ENCODE measurements around the gene RHD. TPM values are rescaled to one million over a fixed set of nuclear protein-coding genes. Genes with fewer than 3 reads are reported as not detected.
"Not testable (repeated sequence)": the region's sequence is repeated elsewhere in the genome, so short reads cannot be mapped to it uniquely, and the experiment has no call there.

Gene RHD
- not detected in 2 replicates for total RNA-seq
- polyA plus RNA-seq = 0.12 and 0.19 TPM in 2 replicates

- not testable (repeated sequence) for H3K4me1 ChIP-seq (ENCODE audit: insufficient read depth); H3K4me2 ChIP-seq; H2AFZ ChIP-seq; H3K27me3 ChIP-seq; H3K79me2 ChIP-seq; H3K9me3 ChIP-seq (ENCODE audit: low read depth); H3K4me3 ChIP-seq; H3K27ac ChIP-seq; H4K20me1 ChIP-seq (ENCODE audit: insufficient read depth, poor library complexity, severe bottlenecking); H3K36me3 ChIP-seq (replicated peaks; ENCODE audit: insufficient read depth, low read depth); DNase-seq (ENCODE audit: low spot score); H3K9me2 ChIP-seq (replicated peaks; ENCODE audit: insufficient read depth)
- 74% methylated on average over 8 of the region's 8 CpGs for WGBS (ENCODE audit: low lambda C conversion rate, missing lambda C conversion rate)
Observed at GRCh38 chr1:25272238-25272637, at the start of gene RHD. Gene RHD (plus strand): TSS chr1:25272509. CDS start chr1:25272548, 39 bp downstream.

GRCh38 chr1:25222606-25223005 is 49.7 kb upstream of the RHD start:
- H3K27ac ChIP-seq = no peak overlapping the region
- no peaks in the 10 kb centered on the region for H3K79me2 ChIP-seq
- peaks cover 4% of the 10 kb centered on the region for H3K36me3 ChIP-seq (replicated peaks; ENCODE audit: insufficient read depth, low read depth)
- TF ChIP-seq EZH2phosphoT487 (IDR thresholded peaks at IDR 0.05; ENCODE audit: low read depth, severe bottlenecking, unreplicated experiment) (no peak), EZH2 (IDR thresholded peaks at IDR 0.05; ENCODE audit: borderline replicate concordance) (no peak)
- TF ChIP-seq, protein P1, sequence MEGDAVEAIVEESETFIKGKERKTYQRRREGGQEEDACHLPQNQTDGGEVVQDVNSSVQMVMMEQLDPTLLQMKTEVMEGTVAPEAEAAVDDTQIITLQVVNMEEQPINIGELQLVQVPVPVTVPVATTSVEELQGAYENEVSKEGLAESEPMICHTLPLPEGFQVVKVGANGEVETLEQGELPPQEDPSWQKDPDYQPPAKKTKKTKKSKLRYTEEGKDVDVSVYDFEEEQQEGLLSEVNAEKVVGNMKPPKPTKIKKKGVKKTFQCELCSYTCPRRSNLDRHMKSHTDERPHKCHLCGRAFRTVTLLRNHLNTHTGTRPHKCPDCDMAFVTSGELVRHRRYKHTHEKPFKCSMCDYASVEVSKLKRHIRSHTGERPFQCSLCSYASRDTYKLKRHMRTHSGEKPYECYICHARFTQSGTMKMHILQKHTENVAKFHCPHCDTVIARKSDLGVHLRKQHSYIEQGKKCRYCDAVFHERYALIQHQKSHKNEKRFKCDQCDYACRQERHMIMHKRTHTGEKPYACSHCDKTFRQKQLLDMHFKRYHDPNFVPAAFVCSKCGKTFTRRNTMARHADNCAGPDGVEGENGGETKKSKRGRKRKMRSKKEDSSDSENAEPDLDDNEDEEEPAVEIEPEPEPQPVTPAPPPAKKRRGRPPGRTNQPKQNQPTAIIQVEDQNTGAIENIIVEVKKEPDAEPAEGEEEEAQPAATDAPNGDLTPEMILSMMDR (IDR thresholded peaks at IDR 0.05; ENCODE audit: poor library complexity) = no peak
- DNase-seq (ENCODE audit: low spot score) = no peak
- 94% methylated on average over 4 of the region's 4 CpGs for WGBS (ENCODE audit: low lambda C conversion rate, missing lambda C conversion rate)
- H3K27me3 ChIP-seq = no peaks in the 10 kb centered on the region
- H3K4me3 ChIP-seq = no peak overlapping the region
- H3K9me3 ChIP-seq (ENCODE audit: low read depth) = no peaks in the 10 kb centered on the region
- H4K20me1 ChIP-seq (ENCODE audit: insufficient read depth, poor library complexity, severe bottlenecking) = no peaks in the 10 kb centered on the region
- no peak overlapping the region for H3K4me2 ChIP-seq
- no peak overlapping the region for H2AFZ ChIP-seq
- no peaks in the 10 kb centered on the region for H3K4me1 ChIP-seq (ENCODE audit: insufficient read depth)
- H3K9me2 ChIP-seq (replicated peaks; ENCODE audit: insufficient read depth) = no peaks in the 10 kb centered on the region

DNA sequence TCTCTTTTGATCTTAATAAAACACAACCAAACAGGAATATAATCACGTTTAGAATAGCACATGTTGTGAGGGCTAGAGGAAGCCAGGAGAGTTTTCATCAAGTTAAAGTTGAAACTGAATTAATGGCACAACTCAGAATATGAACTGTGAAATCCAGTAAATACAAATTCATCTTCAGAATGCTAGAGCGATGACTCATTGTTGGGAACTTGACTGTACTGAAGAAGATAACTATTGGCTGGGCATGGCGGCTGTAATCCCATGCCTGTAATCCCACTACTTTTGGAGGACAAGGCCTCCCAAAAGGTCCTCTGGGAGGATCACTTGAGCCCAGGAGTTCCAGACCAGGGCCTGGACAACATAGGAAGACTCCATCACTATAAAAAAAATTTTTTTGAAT is 48.8 kb upstream of the RHD start:
- Histone ChIP-seq H3K36me3 (replicated peaks; ENCODE audit: insufficient read depth, low read depth) (peaks cover 5% of the 10 kb centered on the region), H3K9me3 (ENCODE audit: low read depth) (no peaks in the 10 kb centered on the region), H3K4me1 (ENCODE audit: insufficient read depth) (no peaks in the 10 kb centered on the region), H3K4me2 (no peak overlapping the region), H4K20me1 (ENCODE audit: insufficient read depth, poor library complexity, severe bottlenecking) (no peaks in the 10 kb centered on the region), H3K9me2 (replicated peaks; ENCODE audit: insufficient read depth) (no peaks in the 10 kb centered on the region), H3K79me2 (no peaks in the 10 kb centered on the region), H3K27ac (no peak overlapping the region), H3K4me3 (no peak overlapping the region), H2AFZ (no peak overlapping the region), H3K27me3 (no peaks in the 10 kb centered on the region)
- no peak for TF ChIP-seq EZH2phosphoT487 (IDR thresholded peaks at IDR 0.05; ENCODE audit: low read depth, severe bottlenecking, unreplicated experiment)
- TF ChIP-seq, protein P1 (IDR thresholded peaks at IDR 0.05; ENCODE audit: poor library complexity) = no peak
- TF ChIP-seq EZH2 (IDR thresholded peaks at IDR 0.05; ENCODE audit: borderline replicate concordance) = no peak
- no peak for DNase-seq (ENCODE audit: low spot score)
- WGBS (ENCODE audit: low lambda C conversion rate, missing lambda C conversion rate) = 84% methylated on average over 3 of the region's 3 CpGs

DNA sequence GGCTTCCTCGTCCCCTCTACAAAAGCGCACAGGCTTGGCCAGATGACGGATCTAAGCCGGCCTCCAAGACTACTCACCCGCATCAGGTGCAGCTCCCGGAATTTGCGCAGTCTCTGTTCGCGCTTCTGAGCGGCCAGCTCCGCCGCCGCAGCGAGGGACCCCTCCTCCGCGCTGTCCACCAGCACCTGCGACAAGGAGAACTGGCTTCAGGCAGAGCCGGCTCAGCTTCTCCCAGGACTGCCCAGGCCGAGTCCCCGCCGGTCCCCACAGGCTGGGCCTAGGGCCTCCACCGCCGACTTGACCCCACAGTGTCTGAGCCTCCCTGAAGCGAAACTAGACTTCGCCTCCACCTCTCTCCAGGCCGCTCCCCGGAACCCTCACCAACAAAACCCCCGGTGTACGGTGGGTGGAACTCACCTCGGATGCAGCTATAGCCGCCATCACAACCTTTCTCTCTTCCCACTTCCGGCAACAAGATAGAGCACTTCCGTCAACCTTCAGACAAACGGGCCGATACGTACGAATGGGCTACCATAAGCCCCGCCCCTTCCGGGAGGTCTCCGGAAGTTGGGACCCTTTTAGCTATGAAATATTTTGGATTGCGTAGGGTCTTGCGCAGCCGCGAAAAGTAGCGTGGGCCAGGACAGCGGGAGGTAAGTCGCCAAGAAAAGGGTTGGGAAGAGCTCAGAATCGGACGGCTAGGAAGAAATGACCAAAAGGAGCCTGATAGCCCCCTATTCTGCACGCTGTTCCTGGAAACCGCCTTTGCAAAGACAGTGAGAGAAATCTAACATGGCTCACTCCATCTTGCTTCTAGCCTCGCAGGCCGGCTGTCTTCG is 40.1 kb upstream of the RHD start, which contains the start of gene SYF2:
Gene SYF2, minus strand, starts transcription at position 476 of the 839 bp plus-strand sequence. Its CDS starts 35 bp downstream, at position 441.
- Histone ChIP-seq H3K4me1 (ENCODE audit: insufficient read depth) (peaks cover 5% of the 10 kb centered on the region), H3K4me3 (peak within 1 kb of the TSS; percentile 64), H4K20me1 (ENCODE audit: insufficient read depth, poor library complexity, severe bottlenecking) (no peaks in the 10 kb centered on the region), H2AFZ (peak within 1 kb of the TSS; percentile 66), H3K9me3 (ENCODE audit: low read depth) (no peaks in the 10 kb centered on the region), H3K36me3 (replicated peaks; ENCODE audit: insufficient read depth, low read depth) (peaks cover 5% of the 10 kb centered on the region), H3K4me2 (peak within 1 kb of the TSS; percentile 83), H3K9me2 (replicated peaks; ENCODE audit: insufficient read depth) (no peaks in the 10 kb centered on the region), H3K79me2 (peaks cover 50% of the 10 kb centered on the region), H3K27ac (peak within 1 kb of the TSS; percentile 95), H3K27me3 (no peaks in the 10 kb centered on the region)
- TF ChIP-seq, protein P1 (IDR thresholded peaks at IDR 0.05; ENCODE audit: poor library complexity) = no peak
- no peak for TF ChIP-seq EZH2 (IDR thresholded peaks at IDR 0.05; ENCODE audit: borderline replicate concordance)
- no peak for TF ChIP-seq EZH2phosphoT487 (IDR thresholded peaks at IDR 0.05; ENCODE audit: low read depth, severe bottlenecking, unreplicated experiment)
- DNase-seq (ENCODE audit: low spot score) = peak; percentile 96
- WGBS (ENCODE audit: low lambda C conversion rate, missing lambda C conversion rate) = under 1% methylated on average over 54 of the region's 54 CpGs
